ENCODE measurements around the gene HASPIN. TPM values are rescaled to one million over a fixed set of nuclear protein-coding genes. Genes with fewer than 3 reads are reported as not detected.

The HASPIN gene
- total and polyA plus RNA-seq, 7 experiments from 2014 or later, result 0.28 to 18.5 (median 0.34) TPM; not detected in 1

DNA sequence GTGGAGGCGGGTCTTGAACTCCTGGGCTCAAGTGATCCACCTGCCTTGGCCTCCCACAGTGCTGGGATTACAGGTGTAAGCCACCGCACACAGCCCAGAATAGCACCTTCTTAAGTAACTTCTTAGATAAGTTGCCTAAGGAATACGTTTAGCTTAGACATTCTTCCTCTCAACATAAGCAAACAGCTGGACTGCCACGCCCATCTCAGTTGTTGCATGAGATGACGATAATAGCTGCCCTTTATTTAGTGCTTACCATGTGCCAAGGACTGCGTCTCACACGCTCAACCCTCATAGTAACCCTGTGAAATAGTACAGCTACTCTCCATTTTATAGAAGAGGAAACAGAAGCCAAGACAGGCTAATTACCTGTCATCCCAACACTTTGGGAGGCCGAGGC lies 11.8 kb downstream of the HASPIN start:
- Mint-ChIP-seq H3K9me3 (no peaks in the 10 kb centered on the region), H3K4me1 (peaks cover 17 to 34% (median 29%) of the 10 kb centered on the region in 7 donors), H3K36me3 (no peaks in the 10 kb centered on the region), H3K4me3 (no peak overlapping the region), H3K27me3 (no peaks in the 10 kb centered on the region), H3K27ac (no peak overlapping the region)
- no peaks in the 10 kb centered on the region for H3K36me3 ChIP-seq (ENCODE audit: control insufficient read depth in 2 of 3, insufficient read depth in 3 of 3, low read length in 3 of 3)
- H3K4me3 ChIP-seq (ENCODE audit: low read length), result no peak overlapping the region
- H3K4me1 ChIP-seq (ENCODE audit: control insufficient read depth in 2 of 2, insufficient read depth in 2 of 2, low read length in 2 of 2), result peaks cover 11 to 20% of the 10 kb centered on the region in 2 donors
- DNase-seq (no peak), ATAC-seq (no peak)
- H3K27ac ChIP-seq (ENCODE audit: low read depth, low read length), result no peak overlapping the region
- ChIA-PET CTCF (interaction anchor here (0.7 to 8.6 kb wide), 5 partner anchors 87 to 128 kb away, joined by 3 to 154 read pairs (median 5); partner anchors contain the start of gene NCBP3), POLR2A (interaction anchor here (1.0 to 1.2 kb wide), 2 partner anchors 90 to 92 kb away, joined by 3 to 5 read pairs; no protein-coding TSS in a partner anchor)
- no peaks in the 10 kb centered on the region for H3K9me3 ChIP-seq (ENCODE audit: control insufficient read depth in 2 of 3, low read length in 3 of 3)
- intact Hi-C loops (cut with micrococcal nuclease), result loop anchor here in 1 of 2 donors (5.0 kb wide), 2 partner anchors 37 to 52 kb away; no protein-coding TSS in a partner anchor
- no peaks in the 10 kb centered on the region for H3K27me3 ChIP-seq (ENCODE audit: control insufficient read depth in 2 of 2, insufficient read depth in 2 of 2, low read length in 2 of 2)

GRCh38 chr17:3738562-3739295 lies 15.0 kb downstream of the HASPIN start:
- Histone ChIP-seq H3K27me3 (ENCODE audit: control insufficient read depth in 2 of 2, insufficient read depth in 2 of 2, low read length in 2 of 2) (no peaks in the 10 kb centered on the region), H3K4me1 (ENCODE audit: control insufficient read depth in 2 of 2, insufficient read depth in 2 of 2, low read length in 2 of 2) (peaks cover 11 to 20% of the 10 kb centered on the region in 2 donors), H3K9me3 (ENCODE audit: control insufficient read depth in 2 of 3, low read length in 3 of 3) (no peaks in the 10 kb centered on the region), H3K4me3 (ENCODE audit: low read length) (no peak overlapping the region), H3K36me3 (ENCODE audit: control insufficient read depth in 2 of 3, insufficient read depth in 3 of 3, low read length in 3 of 3) (no peaks in the 10 kb centered on the region), H3K27ac (ENCODE audit: low read depth, low read length) (no peak overlapping the region)
- H3K9me3 Mint-ChIP-seq, result peaks cover 0 to 4% (median 0%) of the 10 kb centered on the region in 11 donors
- H3K4me1 Mint-ChIP-seq, result peaks cover 21 to 47% (median 38%) of the 10 kb centered on the region in 7 donors
- H3K4me3 Mint-ChIP-seq, result peak overlapping the region; percentile 2 to 77 (median 68)
- no peaks in the 10 kb centered on the region for H3K27me3 Mint-ChIP-seq
- peaks cover 0 to 3% (median 0%) of the 10 kb centered on the region in 5 donors for H3K36me3 Mint-ChIP-seq
- peak; percentile 79 for ATAC-seq
- ChIA-PET CTCF (interaction anchor here (0.6 to 8.6 kb wide), 24 partner anchors 10 to 334 kb away, joined by 3 to 154 read pairs (median 4); partner anchors contain the start of genes ITGAE, NCBP3 and SHPK), POLR2A (interaction anchor here (0.5 to 3.0 kb wide), 10 partner anchors 11 to 405 kb away, joined by 3 to 15 read pairs (median 5); partner anchors contain the start of genes HASPIN and NCBP3)
- peak overlapping the region; percentile 61 to 95 (median 73) for H3K27ac Mint-ChIP-seq
- intact Hi-C loops (cut with micrococcal nuclease), result loop anchor here (1.0 to 5.0 kb wide), 6 partner anchors 16 to 172 kb away; no protein-coding TSS in a partner anchor
- DNase-seq, result peak in 8 of 9 donors; percentile 56 to 69 (median 60)

- peak overlapping the region in 8 of 9 donors; percentile 26 to 81 (median 72) for H3K27ac Mint-ChIP-seq
- H3K27me3 ChIP-seq (ENCODE audit: control insufficient read depth in 2 of 2, insufficient read depth in 2 of 2, low read length in 2 of 2), result no peaks in the 10 kb centered on the region
- no peak overlapping the region for H3K4me3 ChIP-seq (ENCODE audit: low read length)
- ATAC-seq (no peak), DNase-seq (no peak)
- ChIA-PET POLR2A (interaction anchor here (0.6 to 3.0 kb wide), 11 partner anchors 11 to 404 kb away, joined by 3 to 15 read pairs (median 6); partner anchors contain the start of gene NCBP3), CTCF (interaction anchor here (0.9 to 8.6 kb wide), 8 partner anchors 11 to 174 kb away, joined by 3 to 154 read pairs (median 5); partner anchors contain the start of gene NCBP3)
- no peaks in the 10 kb centered on the region for H3K36me3 ChIP-seq (ENCODE audit: control insufficient read depth in 2 of 3, insufficient read depth in 3 of 3, low read length in 3 of 3)
- H3K27me3 Mint-ChIP-seq, result no peaks in the 10 kb centered on the region
- H3K36me3 Mint-ChIP-seq, result peaks cover 0 to 3% (median 0%) of the 10 kb centered on the region in 5 donors
- no peaks in the 10 kb centered on the region for H3K9me3 ChIP-seq (ENCODE audit: control insufficient read depth in 2 of 3, low read length in 3 of 3)
- peaks cover 21 to 47% (median 35%) of the 10 kb centered on the region in 7 donors for H3K4me1 Mint-ChIP-seq
- H3K9me3 Mint-ChIP-seq, result peaks cover 0 to 4% (median 0%) of the 10 kb centered on the region in 11 donors
- no peak overlapping the region for H3K27ac ChIP-seq (ENCODE audit: low read depth, low read length)
- peaks cover 11 to 20% of the 10 kb centered on the region in 2 donors for H3K4me1 ChIP-seq (ENCODE audit: control insufficient read depth in 2 of 2, insufficient read depth in 2 of 2, low read length in 2 of 2)
- H3K4me3 Mint-ChIP-seq, result peak overlapping the region in 8 of 10 donors; percentile 8 to 77 (median 64)
- intact Hi-C loops (cut with micrococcal nuclease), result loop anchor here (2.0 to 5.0 kb wide), 5 partner anchors 15 to 171 kb away; no protein-coding TSS in a partner anchor
Measured at GRCh38 chr17:3739422-3740124, 15.9 kb downstream of the HASPIN start.

DNA sequence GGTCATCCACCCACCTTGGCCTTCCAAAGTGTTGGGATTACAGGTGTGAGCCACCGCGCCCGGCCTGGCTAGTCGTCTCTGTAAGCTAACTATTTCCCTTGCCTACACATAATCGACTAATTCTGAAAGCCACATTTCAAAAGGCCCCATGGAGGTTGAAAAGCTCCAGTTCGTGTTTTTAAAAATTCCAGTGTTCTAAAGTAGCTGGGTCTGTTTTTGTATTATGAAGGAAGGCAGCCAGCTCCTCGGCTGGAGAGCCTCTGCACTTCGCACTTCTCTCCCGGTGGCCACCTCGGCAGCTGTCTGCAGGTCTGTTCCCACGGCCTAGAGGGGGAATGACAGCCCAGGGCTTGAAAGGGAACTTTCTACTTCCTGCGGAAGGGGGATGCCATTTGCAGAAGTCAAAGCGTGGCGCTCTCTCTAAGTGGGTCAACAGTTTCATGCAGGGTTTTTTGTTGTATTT lies 16.9 kb downstream of the HASPIN start:
- H3K9me3 ChIP-seq (ENCODE audit: control insufficient read depth in 2 of 3, low read length in 3 of 3), result no peaks in the 10 kb centered on the region
- CTCF ChIA-PET, result interaction anchor here (0.6 to 8.6 kb wide), 5 partner anchors 14 to 221 kb away, joined by 3 to 154 read pairs (median 4); no protein-coding TSS in a partner anchor
- peaks cover 11 to 20% of the 10 kb centered on the region in 2 donors for H3K4me1 ChIP-seq (ENCODE audit: control insufficient read depth in 2 of 2, insufficient read depth in 2 of 2, low read length in 2 of 2)
- POLR2A ChIA-PET, result interaction anchor here (0.6 to 1.5 kb wide), 8 partner anchors 10 to 1404 kb away, joined by 3 to 8 read pairs (median 3); partner anchors contain the start of genes NCBP3 and TSR1
- Mint-ChIP-seq H3K4me3 (peak overlapping the region; percentile 40 to 78 (median 69)), H3K4me1 (peaks cover 21 to 47% (median 35%) of the 10 kb centered on the region in 7 donors), H3K27ac (peak overlapping the region; percentile 65 to 93 (median 73)), H3K36me3 (peaks cover 0 to 3% (median 0%) of the 10 kb centered on the region in 5 donors), H3K27me3 (no peaks in the 10 kb centered on the region), H3K9me3 (peaks cover 0 to 4% (median 0%) of the 10 kb centered on the region in 11 donors)
- H3K4me3 ChIP-seq (ENCODE audit: low read length), result no peak overlapping the region
- H3K27me3 ChIP-seq (ENCODE audit: control insufficient read depth in 2 of 2, insufficient read depth in 2 of 2, low read length in 2 of 2), result no peaks in the 10 kb centered on the region
- intact Hi-C loops (cut with micrococcal nuclease), result no loop called here
- peak in 3 of 9 donors; percentile 25 to 38 (median 27) for DNase-seq
- H3K27ac ChIP-seq (ENCODE audit: low read depth, low read length), result no peak overlapping the region
- H3K36me3 ChIP-seq (ENCODE audit: control insufficient read depth in 2 of 3, insufficient read depth in 3 of 3, low read length in 3 of 3), result no peaks in the 10 kb centered on the region
- ATAC-seq, result peak; percentile 67

GRCh38 chr17:3744014-3744413 lies 20.3 kb downstream of the HASPIN start:
- ATAC-seq, result no peak
- DNase-seq, result no peak
- H3K27me3 ChIP-seq (ENCODE audit: control insufficient read depth in 2 of 2, insufficient read depth in 2 of 2, low read length in 2 of 2), result no peaks in the 10 kb centered on the region
- H3K36me3 ChIP-seq (ENCODE audit: control insufficient read depth in 2 of 3, insufficient read depth in 3 of 3, low read length in 3 of 3), result no peaks in the 10 kb centered on the region
- ChIA-PET POLR2A (no interaction called here), CTCF (interaction anchor here (0.7 kb wide), 1 partner anchor 79 kb away, joined by 5 read pairs; no protein-coding TSS in a partner anchor)
- no peak overlapping the region for H3K4me3 ChIP-seq (ENCODE audit: low read length)
- intact Hi-C loops (cut with micrococcal nuclease), result no loop called here
- peaks cover 0 to 3% (median 0%) of the 10 kb centered on the region in 5 donors for H3K36me3 Mint-ChIP-seq
- H3K27ac Mint-ChIP-seq, result peak overlapping the region in 1 of 9 donors; percentile 31
- no peaks in the 10 kb centered on the region for H3K27me3 Mint-ChIP-seq
- peaks cover 0 to 4% (median 0%) of the 10 kb centered on the region in 11 donors for H3K9me3 Mint-ChIP-seq
- H3K4me3 Mint-ChIP-seq, result no peak overlapping the region
- peaks cover 8 to 10% of the 10 kb centered on the region in 2 donors for H3K4me1 ChIP-seq (ENCODE audit: control insufficient read depth in 2 of 2, insufficient read depth in 2 of 2, low read length in 2 of 2)
- peaks cover 17 to 44% (median 28%) of the 10 kb centered on the region in 7 donors for H3K4me1 Mint-ChIP-seq
- H3K27ac ChIP-seq (ENCODE audit: low read depth, low read length), result no peak overlapping the region
- H3K9me3 ChIP-seq (ENCODE audit: control insufficient read depth in 2 of 3, low read length in 3 of 3), result no peaks in the 10 kb centered on the region

GRCh38 chr17:3745071-3745470 lies 21.4 kb downstream of the HASPIN start:
- Histone ChIP-seq H3K27ac (ENCODE audit: low read depth, low read length) (no peak overlapping the region), H3K9me3 (ENCODE audit: control insufficient read depth in 2 of 3, low read length in 3 of 3) (no peaks in the 10 kb centered on the region), H3K4me3 (ENCODE audit: low read length) (no peak overlapping the region), H3K36me3 (ENCODE audit: control insufficient read depth in 2 of 3, insufficient read depth in 3 of 3, low read length in 3 of 3) (no peaks in the 10 kb centered on the region), H3K27me3 (ENCODE audit: control insufficient read depth in 2 of 2, insufficient read depth in 2 of 2, low read length in 2 of 2) (no peaks in the 10 kb centered on the region), H3K4me1 (ENCODE audit: control insufficient read depth in 2 of 2, insufficient read depth in 2 of 2, low read length in 2 of 2) (peaks cover 5 to 8% of the 10 kb centered on the region in 2 donors)
- ChIA-PET POLR2A (no interaction called here), CTCF (no interaction called here)
- Mint-ChIP-seq H3K4me3 (no peak overlapping the region), H3K9me3 (peaks cover 0 to 4% (median 0%) of the 10 kb centered on the region in 11 donors), H3K27me3 (no peaks in the 10 kb centered on the region), H3K4me1 (peaks cover 17 to 44% (median 22%) of the 10 kb centered on the region in 7 donors), H3K27ac (no peak overlapping the region), H3K36me3 (peaks cover 0 to 3% (median 0%) of the 10 kb centered on the region in 5 donors)
- no peak for DNase-seq
- intact Hi-C loops (cut with micrococcal nuclease), result no loop called here
- no peak for ATAC-seq
